ENCODE data around the gene MYL2.
"Not testable (repeated sequence)": the region's sequence is repeated elsewhere in the genome, so short reads cannot be mapped to it uniquely, and the experiment has no call there.

Gene MYL2

GRCh38 chr12:110920324-110920910, at the start of gene MYL2:
MYL2 (minus strand) TSS chr12:110920579; CDS start chr12:110920529, 50 bp downstream.
- ATAC-seq (no peak), DNase-seq (no peak)

DNA sequence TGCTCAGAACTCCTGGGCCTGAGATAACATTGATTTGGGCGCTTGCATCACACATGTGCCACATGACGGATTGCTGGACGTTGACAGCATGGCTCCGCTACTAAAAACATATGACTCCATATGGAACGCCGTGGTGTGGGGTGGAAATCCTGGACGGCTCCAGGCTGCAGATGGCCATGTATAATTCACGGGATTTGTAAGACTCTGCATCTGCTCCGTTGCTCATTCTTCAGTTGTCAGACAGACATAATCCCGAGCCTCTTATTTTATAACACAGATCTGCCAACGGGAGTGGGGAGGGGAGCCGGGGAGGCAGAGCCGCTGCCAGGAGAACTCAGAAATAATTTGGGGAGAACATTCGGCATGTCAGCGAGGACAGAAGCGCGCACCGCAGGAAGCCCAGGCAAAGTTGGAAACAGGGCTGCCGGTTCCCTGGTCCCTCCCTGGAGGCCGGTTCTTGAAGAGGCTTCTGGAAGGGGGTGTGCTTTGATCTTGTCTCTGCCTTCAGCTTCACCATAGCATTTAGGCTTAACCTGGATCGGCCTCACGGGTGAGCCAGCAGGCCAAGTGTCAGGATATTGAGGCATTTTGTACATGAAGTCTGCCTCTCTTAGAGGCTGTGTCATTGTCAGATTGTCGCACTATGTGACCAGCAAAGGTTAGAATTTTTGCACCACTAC, 45.8 kb upstream of the MYL2 start:
- ATAC-seq (no peak), DNase-seq (no peak)

DNA sequence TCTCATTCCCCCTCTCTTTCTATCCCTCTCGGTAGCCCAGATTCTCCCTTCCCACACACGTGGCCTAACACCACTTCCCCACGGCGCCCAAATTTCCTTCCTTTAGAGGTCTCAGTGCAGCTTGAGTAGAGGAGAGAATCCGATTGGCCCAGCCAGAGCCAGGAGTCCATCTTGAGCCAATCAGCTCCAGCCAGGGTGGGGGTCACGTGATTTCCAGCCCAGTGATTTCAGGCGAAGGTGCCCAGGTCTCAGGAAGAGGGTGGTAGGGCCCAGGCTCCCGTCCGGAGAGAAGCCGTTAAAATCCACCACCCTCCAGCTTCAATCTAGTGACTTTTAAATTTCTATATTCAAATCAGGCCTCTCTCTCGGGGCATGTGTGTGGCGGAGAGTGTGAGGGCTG, 45.2 kb upstream of the MYL2 start:
- ATAC-seq = no peak

GRCh38 chr12:110960795-110961194, 40.4 kb upstream of the MYL2 start:
- ATAC-seq (no peak), DNase-seq (no peak)

More for the DNA sequence above, 45.2 kb upstream of the MYL2 start:
- no peak for DNase-seq

- DNase-seq (no peak), ATAC-seq (no peak)
These were observed 37.3 kb upstream of the MYL2 start for GRCh38 chr12:110957652-110958051.

DNA sequence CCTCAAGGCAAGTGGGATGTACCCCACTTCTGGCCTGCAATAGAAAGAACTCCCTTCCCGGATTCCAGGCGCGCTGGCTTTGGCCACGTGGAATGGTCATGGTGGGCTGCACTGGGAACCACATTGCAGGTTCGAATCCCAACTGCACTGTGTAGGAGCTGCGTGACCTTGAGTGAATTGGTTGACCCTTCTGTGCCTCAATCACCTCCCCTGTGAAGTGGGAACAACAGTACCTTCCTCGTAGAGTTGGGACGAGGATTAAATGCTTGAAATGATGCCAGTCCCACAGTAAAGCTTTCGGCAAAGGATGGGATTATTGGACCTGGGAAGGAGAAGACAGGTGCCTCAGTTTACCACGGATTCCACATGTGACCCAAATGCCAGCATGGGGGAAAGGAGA, 36.8 kb upstream of the MYL2 start:
- no peak for DNase-seq
- no peak for ATAC-seq

GRCh38 chr12:110950867-110951266, 30.5 kb upstream of the MYL2 start:
- DNase-seq, ATAC-seq: not testable (repeated sequence)

GRCh38 chr12:110950466-110950865, 30.1 kb upstream of the MYL2 start:
- not testable (repeated sequence) for ATAC-seq, DNase-seq

DNA sequence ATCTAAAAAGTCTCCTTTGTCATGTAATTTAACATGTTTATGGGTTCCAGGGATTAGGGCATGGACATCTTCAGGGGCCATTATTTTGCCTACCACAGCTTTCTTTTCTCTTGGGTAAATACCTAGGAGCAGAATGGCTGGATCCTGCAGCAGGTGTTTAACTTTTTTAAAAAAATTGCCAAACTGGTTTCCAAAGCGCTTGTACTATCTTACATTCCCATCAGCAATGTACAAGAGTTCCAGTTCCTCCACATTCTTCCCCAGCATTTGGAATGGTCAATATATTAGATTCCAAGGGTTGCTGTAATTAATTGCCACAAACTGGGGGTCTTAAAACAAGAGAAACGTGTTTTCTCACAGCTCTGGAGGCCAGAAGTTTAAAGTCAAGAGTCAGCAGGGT, 27.7 kb upstream of the MYL2 start:
- ATAC-seq (no peak), DNase-seq (no peak)

DNA sequence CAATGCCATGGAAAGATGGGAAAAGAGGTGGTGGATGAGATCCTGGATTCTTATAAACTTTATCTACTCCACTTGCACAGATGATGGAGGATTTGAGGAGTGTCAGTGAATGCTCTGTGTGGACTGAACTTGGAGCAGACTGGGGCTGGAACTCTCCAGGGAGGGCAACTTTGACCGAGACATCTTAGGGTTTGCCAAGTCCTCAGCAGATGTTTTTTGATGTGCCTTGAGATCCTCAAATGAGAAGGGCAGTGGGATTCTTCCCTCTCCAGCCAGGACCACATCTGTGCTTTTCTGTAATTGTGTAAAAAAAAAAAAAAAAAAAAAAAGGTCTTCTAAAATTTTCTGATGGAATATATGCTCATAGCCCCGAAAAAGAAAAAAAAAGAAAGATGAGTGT, 23.0 kb upstream of the MYL2 start:
- DNase-seq = no peak
- no peak for ATAC-seq

- ATAC-seq = no peak
These were observed 21.0 kb upstream of the MYL2 start for GRCh38 chr12:110941391-110941790.

GRCh38 chr12:110940933-110941332, 20.6 kb upstream of the MYL2 start:
- DNase-seq = no peak
- ATAC-seq = no peak

More at GRCh38 chr12:110941391-110941790, 21.0 kb upstream of the MYL2 start:
- no peak for DNase-seq

GRCh38 chr12:110940296-110940695, 19.9 kb upstream of the MYL2 start:
- ATAC-seq = no peak

GRCh38 chr12:110937104-110937641, 16.8 kb upstream of the MYL2 start:
- ATAC-seq (peak; percentile 65), DNase-seq (peak; percentile 69)

More at GRCh38 chr12:110940296-110940695, 19.9 kb upstream of the MYL2 start:
- DNase-seq = no peak

- DNase-seq (no peak), ATAC-seq (no peak)
These were observed 16.2 kb upstream of the MYL2 start for GRCh38 chr12:110936367-110937103.

GRCh38 chr12:110935588-110935987, 15.2 kb upstream of the MYL2 start:
- DNase-seq (no peak), ATAC-seq (no peak)

GRCh38 chr12:110934093-110934852, 13.9 kb upstream of the MYL2 start:
- ATAC-seq (no peak), DNase-seq (no peak)

- DNase-seq (no peak), ATAC-seq (no peak)
These were observed 13.1 kb upstream of the MYL2 start for GRCh38 chr12:110933326-110933974.

- no peak for DNase-seq
- ATAC-seq = no peak
These were observed 11.7 kb upstream of the MYL2 start for GRCh38 chr12:110932046-110932445.

DNA sequence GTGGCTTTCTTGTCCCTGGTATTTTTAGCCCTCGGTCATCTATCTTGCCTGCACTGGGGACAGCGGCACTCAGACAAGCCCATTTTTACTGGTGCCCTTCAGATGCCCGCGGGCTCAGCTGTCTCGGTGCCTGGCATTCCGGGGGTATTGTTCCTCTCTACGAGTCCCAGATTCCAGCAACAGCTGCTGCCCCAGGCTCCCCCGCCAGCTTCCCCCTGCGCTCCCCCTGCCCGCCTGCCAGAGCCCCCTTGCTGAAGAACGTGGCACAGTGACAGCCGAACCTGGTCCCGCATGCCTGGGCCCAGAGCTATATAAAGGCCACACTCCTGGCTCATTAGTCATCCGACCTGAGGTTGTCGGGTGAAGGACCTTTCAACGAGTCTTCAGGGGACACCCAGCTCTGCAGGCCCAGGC, 10.9 kb upstream of the MYL2 start:
- DNase-seq (no peak), ATAC-seq (no peak)

Measured in stimulated activated naive CD8-positive, alpha-beta T cell treated with anti-CD3 and anti-CD28 coated beads, Interleukin-15, Interleukin-2, amounts not matched to agents 100 U/mL and 50 U/mL, for 24 hours (primary cell).